ENCODE results near the gene KRTAP3-1. TPM values are rescaled to one million over a fixed set of nuclear protein-coding genes. Genes with fewer than 3 reads are reported as not detected.
"Not testable (repeated sequence)": the region's sequence is repeated elsewhere in the genome, so short reads cannot be mapped to it uniquely, and the experiment has no call there.

Gene KRTAP3-1
- polyA plus RNA-seq, 5 donors = not detected

DNA sequence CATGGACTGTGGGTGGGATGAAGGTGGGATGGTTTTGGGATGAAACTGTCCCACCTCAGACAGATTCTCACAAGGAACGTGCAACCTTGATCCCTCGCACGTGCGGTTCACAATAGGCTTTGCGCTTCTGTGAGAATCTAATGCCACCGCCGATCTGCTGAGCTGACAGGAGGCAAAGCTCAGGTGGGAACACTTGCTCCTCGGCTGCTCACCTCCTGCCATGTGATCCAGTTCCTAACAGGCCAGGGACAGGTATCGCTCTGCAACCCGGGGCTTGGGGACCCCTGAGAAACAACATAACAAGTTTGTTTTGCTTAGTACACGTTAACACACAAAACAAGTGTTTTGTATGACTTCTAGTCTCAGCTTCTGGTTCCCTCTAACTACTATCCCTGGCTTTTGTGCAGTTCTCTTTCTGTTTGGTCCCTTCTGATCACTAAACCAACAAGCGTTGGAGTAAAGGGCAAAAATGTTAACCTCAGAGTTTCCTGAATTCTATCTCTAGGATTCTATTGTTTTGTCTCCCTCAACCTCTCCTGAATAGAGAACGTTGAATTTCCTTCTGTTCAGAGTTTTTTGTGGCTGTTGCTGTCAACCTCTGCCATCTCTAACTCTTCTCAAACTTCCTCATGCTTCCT is 7.8 kb upstream of the KRTAP3-1 start:
- DNase-seq = no peak

- DNase-seq = no peak
Observed at GRCh38 chr17:41015454-41015853, 6.5 kb upstream of the KRTAP3-1 start.

- no peak for DNase-seq
Observed at GRCh38 chr17:41013606-41014005, 4.7 kb upstream of the KRTAP3-1 start.

DNA sequence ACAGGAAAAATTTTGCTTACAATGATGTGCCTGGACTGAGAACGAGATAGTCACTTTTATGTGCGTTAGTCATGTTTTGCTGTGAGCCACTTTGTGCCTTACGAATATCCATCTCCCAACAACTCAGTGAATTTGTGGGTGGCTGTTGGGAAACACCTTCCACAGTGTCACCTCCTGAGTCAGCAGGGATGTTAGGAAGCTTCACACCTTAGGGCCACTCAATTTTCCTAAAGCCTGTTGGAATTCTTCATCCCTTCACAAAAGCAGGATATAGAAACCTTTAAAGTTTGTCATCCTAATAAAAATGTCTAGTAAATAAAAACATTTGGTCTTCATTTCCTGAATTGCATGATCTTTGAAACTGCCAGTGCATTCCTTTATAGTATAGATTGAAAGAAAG is 4.3 kb upstream of the KRTAP3-1 start:
- DNase-seq = no peak

GRCh38 chr17:41012326-41013120 is 3.6 kb upstream of the KRTAP3-1 start:
- no peak for DNase-seq

- no peak for DNase-seq
Observed at GRCh38 chr17:41010441-41010840, 1.5 kb upstream of the KRTAP3-1 start.

GRCh38 chr17:41009936-41010335 is 1.0 kb upstream of the KRTAP3-1 start:
- DNase-seq = no peak

DNA sequence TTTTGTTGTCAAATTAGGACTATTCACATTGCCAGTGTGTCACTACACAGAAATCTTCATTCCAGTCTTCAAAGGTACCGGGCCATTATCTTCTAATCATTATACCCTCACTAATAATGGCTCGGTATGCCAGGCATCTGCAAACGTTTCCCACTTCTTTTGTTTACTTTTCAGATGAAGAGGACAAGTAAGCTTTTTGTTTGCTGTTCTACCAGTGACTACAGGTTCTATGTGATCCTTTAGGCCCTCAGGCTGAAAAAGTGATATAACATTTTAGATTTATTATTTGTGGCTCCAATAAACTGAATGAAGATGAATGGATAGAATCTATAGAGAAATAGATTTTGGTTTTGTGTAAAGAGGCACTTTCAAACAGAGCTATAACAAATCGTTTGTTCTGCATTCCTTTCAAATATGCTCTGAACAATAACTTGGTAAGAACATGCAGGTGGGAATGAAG is 403 bp upstream of the KRTAP3-1 start:
- no peak for DNase-seq

DNA sequence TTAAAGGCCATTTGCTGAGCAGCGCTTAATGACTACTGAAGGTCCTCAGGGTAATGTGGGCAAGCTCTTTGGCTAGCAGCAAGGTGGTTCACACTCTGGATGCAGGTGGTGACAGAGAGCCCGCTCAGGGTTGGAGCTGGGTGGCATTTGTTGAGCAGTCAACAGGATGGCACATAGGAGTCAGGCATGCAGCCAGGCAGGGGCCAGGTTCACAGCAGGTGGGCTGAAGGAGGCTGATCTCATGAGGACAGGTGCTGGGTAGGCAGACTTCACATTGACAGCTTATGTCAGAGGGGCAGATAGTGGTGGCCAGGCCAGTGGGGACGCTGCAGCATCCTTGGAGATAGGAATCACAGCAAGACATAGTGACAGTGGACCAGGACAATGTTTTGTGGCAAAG is 4.5 kb downstream of the KRTAP3-1 start:
- DNase-seq = no peak

GRCh38 chr17:41003926-41004325 is 5.0 kb downstream of the KRTAP3-1 start:
- no peak for DNase-seq

DNA sequence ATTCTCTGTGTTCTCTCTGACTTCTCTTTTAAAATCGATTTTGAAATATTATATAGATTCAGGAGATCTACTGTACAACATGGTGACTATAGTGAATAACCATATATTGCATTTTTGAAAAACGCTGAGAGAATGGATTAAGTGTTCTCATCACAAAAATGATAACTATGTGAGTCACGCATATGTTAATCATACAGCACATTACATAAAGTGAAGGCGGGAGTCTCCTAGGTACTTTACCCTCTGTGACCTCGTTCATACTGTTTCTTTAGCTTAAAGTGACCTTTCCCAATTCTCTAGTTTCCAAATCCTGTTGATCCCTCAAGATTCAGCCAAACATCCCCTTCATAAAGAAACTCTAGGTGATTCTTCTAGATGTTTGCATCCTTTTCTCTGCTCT is 6.1 kb downstream of the KRTAP3-1 start:
- DNase-seq = no peak

- DNase-seq = no peak
Observed at GRCh38 chr17:41001795-41002194, 7.1 kb downstream of the KRTAP3-1 start.

- DNase-seq = not testable (repeated sequence)
Observed at GRCh38 chr17:40999563-40999962, 9.4 kb downstream of the KRTAP3-1 start, which contains the start of gene KRTAP3-2. Gene KRTAP3-2 (minus strand): TSS chr17:40999906. CDS start chr17:40999853, 53 bp downstream.

DNA sequence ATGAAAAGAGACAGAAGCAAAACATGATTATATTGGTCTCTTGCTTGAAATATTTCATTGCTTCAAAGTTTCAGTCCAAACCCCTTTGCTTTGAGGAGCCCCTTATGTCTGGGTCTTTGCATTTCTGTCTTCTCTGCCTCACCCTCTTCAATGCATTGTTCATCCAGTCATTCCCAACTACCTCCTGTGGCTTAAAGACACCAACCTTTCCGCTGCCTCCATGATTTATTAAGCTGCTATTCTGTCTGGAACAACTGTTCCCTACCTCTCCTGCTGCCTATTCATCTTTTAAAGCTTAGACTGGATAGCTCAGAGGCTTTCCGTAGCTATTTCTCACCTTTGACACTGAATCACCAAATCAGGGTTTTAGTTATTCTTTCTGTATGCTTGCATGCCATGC is 11.6 kb downstream of the KRTAP3-1 start:
- no peak for DNase-seq

DNA sequence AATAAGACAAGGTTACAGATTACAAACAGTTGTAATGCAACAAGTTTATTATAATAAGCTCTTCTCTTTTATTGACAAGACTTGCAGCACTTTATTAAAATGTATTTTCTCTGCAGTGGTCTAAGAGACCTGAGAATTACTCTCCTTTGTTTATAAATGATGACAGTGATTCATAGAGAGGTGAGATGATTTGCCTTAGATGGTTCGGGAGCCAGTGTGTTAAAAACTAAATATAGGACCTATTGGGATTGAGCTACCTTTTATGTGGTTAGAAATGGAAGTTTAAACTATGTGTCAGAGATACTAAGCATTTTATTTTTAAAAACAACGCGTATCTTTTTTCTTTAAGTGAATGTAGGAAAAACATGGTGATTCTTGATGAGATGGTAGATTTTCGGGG is 12.1 kb downstream of the KRTAP3-1 start:
- DNase-seq = no peak

GRCh38 chr17:40995116-40995515 is 13.8 kb downstream of the KRTAP3-1 start:
- no peak for DNase-seq

DNA sequence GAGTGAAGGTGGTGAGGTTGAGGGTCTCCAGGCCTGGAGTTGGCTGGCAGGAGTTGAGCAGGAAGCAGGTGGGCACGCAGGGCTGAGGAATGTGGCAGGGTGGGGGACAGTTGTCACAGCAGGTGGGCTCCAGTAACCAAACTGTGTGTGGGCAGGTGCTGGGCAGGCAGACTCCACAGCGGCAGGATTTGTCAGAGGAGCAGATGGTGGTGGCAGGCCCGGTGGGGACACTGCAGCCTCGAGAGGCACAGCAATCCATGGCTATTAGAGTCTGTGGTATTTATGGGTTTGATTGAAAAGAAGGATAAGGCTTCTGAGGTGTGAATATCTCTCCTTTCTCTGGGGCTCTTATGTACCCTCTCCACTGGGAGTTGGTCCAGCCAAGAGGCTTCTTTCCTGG is 15.1 kb downstream of the KRTAP3-1 start, which contains the start of gene KRTAP3-3:
Gene KRTAP3-3 (minus strand): TSS at position 326 of the 400 bp plus-strand sequence. CDS start 67 bp downstream, at position 259.
- no peak for DNase-seq

DNA sequence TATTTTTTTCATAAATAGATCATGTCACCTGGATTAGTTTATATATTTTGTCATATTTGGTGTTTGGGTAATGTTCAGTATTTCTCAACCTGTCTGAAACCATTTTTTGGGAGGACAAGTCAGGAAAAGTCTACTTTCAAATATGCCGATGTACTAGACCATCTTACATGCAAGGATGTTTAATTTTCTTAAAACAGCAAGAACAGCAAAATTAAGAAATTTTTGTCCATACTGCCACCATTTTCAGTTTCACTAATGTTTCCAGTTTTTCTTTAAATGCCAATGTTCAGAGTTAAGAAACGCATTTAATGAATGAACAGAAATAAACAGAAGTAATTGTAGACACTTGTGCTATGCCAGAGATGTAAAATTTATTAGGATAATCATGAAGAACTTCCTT is 15.8 kb downstream of the KRTAP3-1 start:
- DNase-seq = no peak

GRCh38 chr17:40992666-40993065 is 16.3 kb downstream of the KRTAP3-1 start:
- no peak for DNase-seq

DNA sequence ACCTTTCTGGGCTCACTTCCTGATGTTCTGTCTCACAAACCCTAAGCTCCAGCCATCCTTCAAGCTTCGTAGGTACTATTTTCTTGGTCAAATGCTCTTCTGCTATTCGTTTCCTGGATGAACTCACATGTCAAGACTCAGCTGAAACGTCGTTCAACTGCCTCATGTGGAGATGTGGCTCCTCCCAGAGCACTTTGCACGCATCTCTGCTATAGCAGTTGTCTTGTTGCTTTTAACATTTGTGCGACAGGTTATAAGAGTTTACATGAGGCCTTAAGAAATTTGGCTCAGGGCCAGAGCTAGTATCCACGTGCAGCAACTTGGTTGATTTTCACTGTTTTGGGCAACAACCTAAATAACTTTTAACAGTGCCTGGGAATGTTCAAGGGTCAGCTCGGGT is 22.0 kb downstream of the KRTAP3-1 start:
- no peak for DNase-seq

DNA sequence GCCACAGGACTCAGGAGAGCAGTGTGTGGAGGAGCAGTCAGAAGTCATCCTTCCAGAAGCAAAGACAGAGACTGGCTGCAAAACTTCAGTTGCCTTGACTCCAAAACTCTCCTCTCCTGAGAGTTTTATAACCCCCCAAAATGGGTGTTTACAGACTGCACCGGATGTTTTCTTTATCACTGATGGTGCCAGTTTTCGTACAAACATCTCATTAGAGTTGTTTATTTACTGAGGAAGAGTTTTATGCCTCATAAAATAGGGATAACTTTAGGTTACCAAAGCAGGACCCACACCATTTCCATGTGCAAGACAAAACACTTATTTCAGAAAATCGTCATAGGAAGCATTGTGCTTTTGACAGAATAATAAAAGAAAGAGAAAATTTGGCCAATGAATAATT is 24.7 kb downstream of the KRTAP3-1 start, which contains the start of gene KRT40:
Gene KRT40 (minus strand): TSS at position 101 of the 400 bp plus-strand sequence. CDS start 53 bp downstream, at position 48.
- no peak for DNase-seq

DNA sequence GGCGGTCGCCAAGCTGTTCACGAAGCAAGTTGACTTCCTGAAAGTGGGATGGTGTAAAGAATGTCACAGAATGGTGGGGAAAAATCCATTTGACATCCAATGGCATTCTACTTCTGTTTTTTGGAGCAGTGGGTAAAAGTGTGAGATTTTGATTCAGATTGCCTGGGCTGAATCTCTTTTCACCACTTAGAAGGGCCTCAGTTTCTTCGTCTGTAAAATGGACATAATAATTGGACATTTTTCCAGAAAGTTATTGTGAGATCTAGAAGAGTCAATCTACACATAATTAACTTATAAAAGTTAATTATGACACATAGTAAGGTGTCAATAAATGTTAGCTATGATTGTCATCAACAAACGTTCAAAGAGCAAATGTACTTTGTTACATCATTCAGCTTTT is 27.8 kb downstream of the KRTAP3-1 start:
- DNase-seq = no peak

DNA sequence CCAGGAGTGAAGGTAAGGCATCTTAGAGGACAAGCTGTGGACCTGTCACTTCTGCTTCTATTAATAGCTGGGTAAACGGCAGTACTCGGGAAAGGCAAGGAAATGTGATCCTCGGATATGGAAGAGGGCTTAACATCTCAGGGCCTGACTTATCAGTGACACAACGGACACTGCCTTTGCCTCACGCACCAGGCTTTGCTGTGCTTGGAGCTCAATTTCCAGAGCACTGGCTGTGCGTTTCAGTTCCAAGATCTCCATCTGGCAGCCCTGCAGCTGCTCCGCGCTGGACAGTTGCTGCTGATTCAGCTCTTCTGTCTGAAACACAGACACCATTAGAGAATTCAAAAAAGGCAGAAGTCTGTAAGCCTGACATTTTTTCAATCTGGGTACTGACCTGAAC is 28.3 kb downstream of the KRTAP3-1 start:
- DNase-seq = peak in 1 of 2 donors; percentile 46

Data from right lung (tissue), 5 donors.